GM19324 (cell line): Measurements from ENCODE around the gene BRPF3.

Source experiments
- ATAC-seq: cut with Tn5 transposase; IDR thresholded peaks from one replicate; pipeline ENCODE4 v1.9.1; 2021; ENCODE audit warnings: mild to moderate bottlenecking, moderate library complexity; ENCODE audit not compliant: unreplicated experiment, low FRiP score

BRPF3 gene

DNA sequence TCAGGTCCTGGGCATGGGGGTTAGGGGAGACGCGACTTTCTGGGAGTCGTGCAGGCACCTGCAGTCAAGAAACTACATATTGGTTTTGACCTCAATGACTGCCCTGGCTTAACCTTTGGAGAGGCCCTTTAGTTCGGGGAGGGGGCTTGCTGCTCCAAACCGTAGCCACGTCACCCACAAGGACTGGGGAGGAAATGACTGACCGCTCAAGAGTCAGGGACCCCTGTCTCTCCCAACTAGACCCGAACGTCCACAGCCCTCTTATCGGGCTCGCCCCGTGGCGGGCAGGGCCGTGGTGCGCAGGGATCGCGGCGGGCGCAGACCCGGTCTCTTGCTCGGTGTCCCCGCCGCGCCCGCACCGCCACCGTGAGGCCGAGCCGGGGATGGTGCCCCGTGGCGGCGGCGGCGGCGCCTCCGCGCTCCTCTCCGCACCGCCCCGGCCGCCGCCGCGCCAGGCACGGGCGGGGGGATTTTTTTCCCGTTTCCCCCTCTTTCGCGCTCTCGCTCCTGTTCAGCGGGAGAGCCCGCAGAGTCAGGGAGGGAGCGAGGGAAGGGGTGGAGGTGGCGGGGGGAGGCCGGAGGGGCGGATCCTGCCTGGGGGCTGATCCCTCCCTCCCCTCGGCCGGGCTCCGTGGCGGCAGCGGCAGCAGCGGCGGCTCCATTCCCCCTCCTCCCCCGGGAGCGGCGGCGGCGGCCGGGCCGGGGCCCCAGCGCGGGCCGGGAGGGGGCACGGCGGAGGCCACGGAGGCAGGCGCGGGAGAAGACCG lies at the start of gene BRPF3:
BRPF3 (plus strand) TSS at position 632 of the 767 bp plus-strand sequence. CDS start 3,579 bp downstream, outside the sequence.
- peak; percentile 61 for ATAC-seq

- ATAC-seq = no peak
Measured at GRCh38 chr6:36147294-36147693, 49.2 kb upstream of the BRPF3 start.

DNA sequence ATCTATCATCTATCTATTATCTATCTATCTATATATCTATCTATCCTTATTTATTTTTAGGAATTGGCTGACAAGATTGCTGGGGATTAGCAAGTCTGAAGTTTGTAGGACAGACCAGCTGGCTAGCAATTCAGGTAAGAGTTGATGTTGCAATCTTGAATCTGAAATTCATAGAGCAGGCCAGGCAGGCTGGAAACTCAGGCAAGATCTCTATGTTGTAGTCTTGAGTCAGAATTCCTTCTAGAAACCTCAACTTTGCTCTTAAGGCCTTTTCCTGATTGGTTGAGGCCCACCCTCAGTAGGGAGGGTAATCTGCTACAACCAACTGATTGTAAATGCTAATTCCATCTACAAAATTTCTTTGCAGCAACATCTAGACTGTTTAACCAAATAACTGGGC lies 47.1 kb upstream of the BRPF3 start:
- no peak for ATAC-seq

GRCh38 chr6:36150283-36150682 lies 46.3 kb upstream of the BRPF3 start:
- ATAC-seq = no peak

DNA sequence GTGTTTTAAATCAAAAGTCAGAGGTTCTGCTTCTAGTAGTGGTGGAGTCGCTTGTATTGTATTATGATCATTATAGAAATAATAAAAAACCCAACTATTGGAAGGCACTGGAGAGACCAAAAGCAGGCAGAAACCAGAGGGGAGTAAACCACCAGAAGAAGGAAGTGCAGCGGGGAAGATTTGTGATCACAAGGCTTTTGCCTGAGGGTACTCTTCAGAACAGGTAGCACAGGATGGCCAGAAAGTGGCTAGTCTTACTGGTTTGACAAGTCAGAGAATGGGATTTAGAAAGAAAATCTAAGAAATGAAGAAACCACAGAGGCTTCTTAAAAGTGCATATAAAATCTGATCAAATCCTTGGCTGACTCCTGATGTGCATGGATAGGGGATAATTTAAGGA lies 42.3 kb upstream of the BRPF3 start:
- ATAC-seq = no peak

GRCh38 chr6:36155662-36156061 lies 40.9 kb upstream of the BRPF3 start:
- no peak for ATAC-seq

- ATAC-seq = no peak
Measured at GRCh38 chr6:36160147-36160760, 36.3 kb upstream of the BRPF3 start.

DNA sequence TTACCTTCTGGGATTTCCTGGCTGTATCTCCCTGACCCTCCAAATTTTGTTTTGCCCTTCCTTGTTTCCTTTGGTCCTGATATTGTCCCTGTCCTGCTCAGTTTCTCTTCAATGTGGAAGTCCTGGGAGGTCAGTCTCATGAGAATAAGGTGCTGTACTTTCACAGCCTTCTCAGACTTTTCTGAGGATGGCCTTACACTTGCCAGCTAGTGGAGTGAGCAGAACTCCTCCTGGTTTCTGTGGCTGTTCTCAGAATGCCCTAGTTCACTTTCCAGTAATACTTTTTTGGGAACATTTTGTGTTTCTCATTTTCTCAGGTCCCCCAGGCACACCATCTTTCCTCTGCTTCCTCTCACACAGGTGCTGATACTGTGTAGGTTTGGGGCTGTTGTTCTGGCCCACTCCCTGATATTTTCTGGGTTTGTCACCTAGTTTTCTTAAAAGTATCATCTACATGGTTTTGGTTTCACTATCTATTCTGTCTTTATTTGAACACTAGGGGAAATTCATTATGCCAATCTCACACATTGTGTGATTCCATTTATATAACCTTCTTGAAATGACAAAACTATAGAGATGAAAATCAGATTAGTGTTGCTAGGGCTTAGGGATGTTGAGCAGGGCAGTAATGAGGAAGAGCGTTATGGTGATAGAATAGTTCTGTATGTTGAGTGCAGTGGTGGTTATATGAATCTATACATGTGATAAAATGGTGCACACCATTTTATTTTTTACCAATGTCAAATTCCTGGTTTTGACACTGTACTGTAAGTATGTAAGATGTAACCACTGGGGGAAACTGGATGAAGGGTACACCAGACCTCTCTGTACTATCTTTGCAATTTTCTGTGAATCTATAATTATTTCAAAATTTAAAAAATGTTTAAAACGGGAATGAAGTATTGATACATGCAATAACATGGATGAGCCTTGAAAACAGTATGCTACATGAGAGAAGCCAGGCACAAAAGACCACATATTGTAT lies 27.2 kb upstream of the BRPF3 start:
- ATAC-seq = no peak

GRCh38 chr6:36170704-36171103 lies 25.8 kb upstream of the BRPF3 start:
- no peak for ATAC-seq

DNA sequence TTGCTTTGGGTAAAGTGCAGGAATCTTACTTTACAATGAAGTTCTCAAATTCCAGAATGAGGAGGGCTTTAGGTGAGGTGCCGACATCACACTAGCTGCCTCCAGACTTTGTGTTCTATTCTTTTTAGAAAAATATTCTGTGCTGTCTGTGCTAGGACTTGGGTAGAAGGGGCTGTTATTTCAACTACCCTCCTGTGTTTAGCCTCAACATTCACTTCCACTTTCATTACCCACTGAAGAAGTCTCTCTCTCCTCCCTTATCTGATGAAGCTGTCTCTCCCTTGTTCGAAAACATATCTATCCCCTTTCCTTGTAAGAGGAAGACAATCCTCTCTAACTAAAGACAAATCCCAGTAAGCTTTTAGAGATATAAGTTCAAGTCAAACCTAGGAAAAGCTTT lies 25.0 kb upstream of the BRPF3 start:
- no peak for ATAC-seq

GRCh38 chr6:36177166-36177565 lies 19.4 kb upstream of the BRPF3 start:
- no peak for ATAC-seq

DNA sequence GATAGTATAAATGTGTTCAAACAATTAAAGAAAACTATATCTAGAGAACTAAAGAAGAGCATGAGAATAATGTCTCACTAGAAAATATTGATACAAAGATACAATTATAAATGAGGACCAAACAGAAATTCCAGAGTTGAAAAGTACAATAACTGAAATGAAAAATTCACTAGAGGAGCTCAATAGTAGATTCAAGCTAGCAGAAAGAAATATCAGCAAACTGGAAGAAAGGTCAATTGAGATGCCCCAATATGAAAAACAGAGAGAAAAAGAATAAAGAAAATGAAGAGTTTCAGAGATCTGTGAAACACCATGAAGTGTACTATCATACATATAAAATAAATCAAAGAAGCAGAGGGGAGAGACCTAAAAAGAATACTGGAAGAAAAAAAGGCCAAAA lies 18.0 kb upstream of the BRPF3 start:
- no peak for ATAC-seq

DNA sequence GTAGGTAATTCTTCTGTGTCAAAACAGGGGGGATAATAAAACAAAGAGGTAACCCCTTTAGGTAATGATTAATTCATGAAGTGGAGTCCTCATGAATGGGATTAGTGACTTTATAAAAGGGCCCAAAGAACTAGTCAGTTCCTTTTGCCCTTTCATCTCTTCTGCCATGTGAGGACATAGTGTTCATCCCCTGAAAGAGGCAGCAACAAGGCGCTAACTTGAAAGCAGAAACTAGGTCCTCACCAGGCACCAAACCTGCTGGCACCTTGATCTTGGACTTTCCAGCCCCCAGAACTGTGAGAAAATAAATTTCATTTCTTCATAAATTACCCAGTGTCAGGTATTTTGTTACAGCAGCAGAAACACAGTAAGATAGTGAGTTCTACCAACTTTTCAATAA lies 16.4 kb upstream of the BRPF3 start:
- ATAC-seq = no peak

DNA sequence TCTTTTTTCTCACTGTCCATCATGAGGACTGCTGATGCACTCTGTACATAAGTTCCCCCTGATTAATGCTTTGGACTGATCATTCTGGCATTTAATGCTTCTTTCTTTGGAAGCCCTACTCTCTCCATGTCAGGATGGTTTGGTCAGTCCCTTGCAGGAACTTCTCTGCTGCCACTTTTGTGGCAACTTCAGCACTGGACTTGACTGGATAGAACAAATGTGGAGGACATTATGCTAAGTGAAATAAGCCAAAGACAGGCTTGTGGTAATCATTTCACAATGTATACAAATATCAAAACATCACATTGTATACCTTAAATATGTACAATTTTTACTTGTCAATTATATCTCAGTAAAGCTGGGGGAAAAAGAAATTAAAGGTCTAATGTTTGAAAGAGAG lies 12.2 kb upstream of the BRPF3 start:
- no peak for ATAC-seq

GRCh38 chr6:36186199-36186598 lies 10.3 kb upstream of the BRPF3 start:
- ATAC-seq = no peak

DNA sequence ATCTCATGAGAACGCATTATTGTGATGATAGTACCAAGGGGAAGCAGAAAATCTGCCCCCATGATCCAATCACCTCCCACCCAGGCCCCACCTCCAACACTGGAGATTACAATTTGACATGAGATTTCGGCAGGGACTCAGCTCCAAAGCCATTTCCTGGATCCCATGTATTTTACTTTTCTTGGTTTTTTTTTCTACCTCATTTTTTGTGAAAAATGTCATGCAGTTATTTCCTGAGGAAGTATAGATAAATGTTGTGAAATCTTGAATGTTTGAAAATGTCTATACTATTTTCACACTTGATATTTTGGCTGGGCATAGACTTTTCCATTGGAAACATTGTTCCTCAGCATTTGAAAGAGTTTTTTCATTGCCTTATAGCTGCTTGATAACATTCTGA lies 9.1 kb upstream of the BRPF3 start:
- no peak for ATAC-seq

DNA sequence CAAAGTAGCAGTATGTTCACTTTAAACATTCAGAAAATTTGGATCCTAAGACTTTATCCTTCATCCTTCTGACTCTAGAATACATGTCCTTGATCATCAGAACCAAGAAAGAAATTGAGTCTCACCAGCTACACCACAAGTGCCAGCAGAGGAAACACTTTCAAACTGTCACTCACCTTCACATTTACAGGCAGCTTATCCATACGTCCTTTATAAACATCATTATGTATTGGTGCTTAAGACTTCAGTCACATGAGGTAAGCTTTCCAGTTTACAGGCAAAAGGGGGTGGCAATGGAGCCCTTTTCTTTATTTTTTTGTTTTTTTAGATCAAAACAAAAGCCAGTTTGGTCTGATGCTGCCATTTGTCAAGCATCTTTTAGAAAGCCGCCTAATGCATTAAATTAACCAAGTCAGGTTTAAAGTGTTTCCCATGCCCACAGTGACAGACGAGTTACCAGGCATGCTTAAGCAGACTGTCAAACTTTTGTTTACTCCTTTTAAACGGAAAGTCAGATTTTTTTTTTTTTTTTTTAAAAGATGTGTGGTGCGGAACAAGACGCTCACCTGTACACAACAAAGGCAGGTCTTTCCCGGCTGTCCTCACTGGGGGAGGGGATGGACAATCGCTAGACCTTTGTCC lies 952 bp upstream of the BRPF3 start:
- no peak for ATAC-seq

DNA sequence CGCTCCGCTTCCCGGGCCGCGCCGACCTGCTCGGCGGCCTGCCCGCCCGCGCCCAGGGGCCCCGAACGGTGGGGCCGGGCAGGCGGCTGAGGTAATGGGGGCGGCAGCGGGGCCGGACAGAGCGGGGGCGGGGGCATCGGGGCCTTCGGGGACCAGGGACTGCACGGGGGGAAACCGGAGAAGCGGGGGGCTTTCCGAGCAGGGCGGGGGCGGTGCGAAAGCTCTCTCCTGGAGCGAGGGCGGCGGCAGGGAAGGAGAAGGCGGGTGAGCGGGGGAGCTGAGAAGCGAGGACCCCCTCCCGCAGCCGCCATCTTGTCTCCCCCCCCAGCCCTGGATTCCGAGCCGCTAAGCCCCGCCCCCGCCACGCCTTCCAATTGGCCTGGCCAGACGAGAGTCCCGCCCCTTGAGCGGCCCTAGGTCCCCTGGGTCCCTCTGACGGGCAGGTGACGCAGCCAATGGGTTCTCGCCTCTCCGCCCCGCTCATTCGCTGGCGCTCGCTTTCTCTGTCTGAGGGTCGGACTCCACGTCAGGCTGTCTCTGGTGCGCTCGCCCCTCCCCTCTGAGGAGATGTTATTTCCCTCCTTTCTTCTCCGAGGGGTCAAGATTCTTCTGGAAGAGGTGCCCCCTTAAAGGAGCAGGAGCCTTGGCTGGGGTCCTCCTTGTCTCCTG lies 470 bp downstream of the BRPF3 start:
- ATAC-seq = peak; percentile 81

DNA sequence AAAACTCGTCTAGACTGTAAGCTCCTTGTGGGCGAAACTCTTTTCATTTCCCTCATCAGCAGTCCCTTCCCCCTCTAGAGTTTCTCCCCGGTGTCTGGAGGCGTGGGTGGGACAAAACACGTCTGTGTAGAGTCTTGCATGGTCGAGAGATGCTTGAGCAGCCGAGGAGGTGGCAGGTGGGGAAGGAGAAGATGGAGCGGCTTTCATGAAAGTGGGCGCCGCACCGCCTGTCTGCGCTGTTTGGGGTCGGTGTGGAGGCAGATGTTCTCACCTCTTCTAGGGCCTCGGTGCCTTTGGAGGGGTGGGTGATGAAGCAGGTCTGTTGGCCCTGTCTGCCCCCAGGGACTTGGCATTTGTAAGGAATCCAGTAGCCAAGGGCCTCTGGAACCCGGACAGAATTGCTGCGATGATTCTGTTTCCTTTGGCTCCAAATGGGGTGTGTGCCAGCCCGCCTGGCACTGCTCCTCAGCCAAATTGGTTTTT lies 1.2 kb downstream of the BRPF3 start:
- no peak for ATAC-seq

DNA sequence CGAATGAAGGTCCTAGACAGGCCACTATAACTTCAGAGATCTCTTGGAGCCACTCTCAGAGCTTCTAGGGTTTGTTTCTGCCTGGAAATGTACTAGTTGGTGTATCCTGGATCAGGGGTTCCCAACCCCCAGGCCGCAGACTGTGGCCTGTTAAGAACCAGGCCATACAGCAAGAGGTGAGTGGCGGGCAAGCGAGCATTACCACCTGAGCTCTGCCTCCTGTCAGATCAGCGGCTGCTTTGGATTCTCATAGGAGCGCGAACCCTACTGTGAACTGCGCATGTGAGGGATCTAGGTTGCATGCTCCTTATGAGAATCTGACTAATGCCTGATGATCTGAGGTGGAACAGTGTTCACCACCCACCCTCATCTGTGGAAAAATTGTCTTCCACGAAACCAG lies 2.4 kb downstream of the BRPF3 start:
- ATAC-seq = no peak
